HCT116 (cell line): ENCODE results near the gene GPT2. TPM values are rescaled to one million over a fixed set of nuclear protein-coding genes. Genes with fewer than 3 reads are reported as not detected.

Experiments used
- ATAC-seq: fragments of 200-7000 bp; cut with Tn5 transposase; 2 replicates; pipeline ENCODE4 v1.9.1; 2020; ENCODE audit warnings: mild to moderate bottlenecking, moderate library complexity
- BruUV-seq: library from RNA; stranded (reverse); fragments of 400-500 nt; replicated peaks from 2 replicates; lab custom pipeline; 2021; lab: Mats Ljungman, UMichigan
- CTCF ChIA-PET: fragments of 300-600 bp; sonication (Branson Sonifier 250); formaldehyde crosslinking; loops from one replicate; lab custom pipeline; 2021; ENCODE audit warnings: antibody characterized with exemption; lab: Charles Lee
- POLR2A ChIA-PET: fragments of 300-600, 350-600 bp; sonication (Branson Sonifier 250); formaldehyde crosslinking; loops from one replicate; lab custom pipeline; 2021; ENCODE audit warnings: antibody characterized with exemption; lab: Charles Lee
- RAD21 ChIA-PET, 2 experiments: fragments of 300-600 bp; sonication (Branson Sonifier 250); formaldehyde crosslinking; loops; one replicate each; lab custom pipeline; 2023; ENCODE audit warnings: low total read pairs in 2 of 2; ENCODE audit not compliant: uncharacterized antibody in 2 of 2, unreplicated experiment in 2 of 2, low non-redundant PET in 1 of 2; lab: Charles Lee
- DNase-seq: peaks from one replicate; pipeline ENCODE4 v3.0.0-alpha.2; 2010; ENCODE audit warnings: low read depth, low spot score
- H2AFZ ChIP-seq: fragments of 200-600 bp; shearing (Covaris generic), sonication (generic); 2 replicates; pipeline ENCODE4 v1.6.1; 2017; ENCODE audit warnings: low read depth, mixed run types, mixed read lengths, antibody characterized with exemption, low read length; ENCODE audit not compliant: poor library complexity, severe bottlenecking
- H3K27ac ChIP-seq: 2 replicates; pipeline ENCODE4 v1.5.1; 2012; ENCODE audit warnings: low read depth, low read length
- H3K27me3 ChIP-seq: fragments of 200-600 bp; sonication (generic); 2 replicates; pipeline ENCODE4 v1.6.1; 2016; ENCODE audit warnings: mixed run types, low read length, mixed read lengths; ENCODE audit not compliant: insufficient read depth
- H3K36me3 ChIP-seq, 2 experiments: fragments of 200-500 bp in 1 of 2; fragments of 200-600 bp in 1 of 2; sonication (Bioruptor generic) in 1 of 2; sonication (generic) in 1 of 2; 2 replicates each; pipeline versions ENCODE4 v1.5.1 to v1.6.1; 2014 to 2016; ENCODE audit warnings: low read length in 2 of 2, inconsistent platforms in 1 of 2, mixed read lengths in 1 of 2, mixed run types in 1 of 2; ENCODE audit not compliant: insufficient read depth in 2 of 2, control insufficient read depth in 1 of 2
- H3K4me1 ChIP-seq, 2 experiments: fragments of 200-600 bp in 1 of 2; sonication (generic) in 1 of 2; 2 replicates each; pipeline versions ENCODE4 v1.5.1 to v1.6.1; 2012 to 2017; ENCODE audit warnings: low read length in 2 of 2, inconsistent platforms in 1 of 2, mild to moderate bottlenecking in 1 of 2, mixed read lengths in 1 of 2, mixed run types in 1 of 2, moderate library complexity in 1 of 2; ENCODE audit not compliant: insufficient read depth in 2 of 2, control insufficient read depth in 1 of 2
- H3K4me2 ChIP-seq: fragments of 200-600 bp; sonication (generic); 2 replicates; pipeline ENCODE4 v1.6.1; 2017; ENCODE audit warnings: mixed run types, low read length, mixed read lengths
- H3K4me3 ChIP-seq, 2 experiments: fragments of 200-600 bp in 1 of 2; sonication (generic) in 1 of 2; replicated peaks in 1 of 2; 2 replicates each; pipeline ENCODE4 v1.5.1; 2011 to 2016; ENCODE audit warnings: low read length in 2 of 2, control low read depth in 1 of 2, low read depth in 1 of 2, mild to moderate bottlenecking in 1 of 2, mixed read lengths in 1 of 2, mixed run types in 1 of 2
- H3K79me2 ChIP-seq: fragments of 200-600 bp; sonication (generic); 2 replicates; pipeline ENCODE4 v1.6.1; 2017; ENCODE audit warnings: mild to moderate bottlenecking, mixed run types, low read length, moderate library complexity, mixed read lengths; ENCODE audit not compliant: insufficient read depth
- H3K9ac ChIP-seq: fragments of 200-600 bp; sonication (generic); 2 replicates; pipeline ENCODE4 v1.6.1; 2016; ENCODE audit warnings: low read length, mixed read lengths
- H3K9me2 ChIP-seq: fragments of 200-600 bp; sonication (generic), shearing (Covaris generic); 2 replicates; pipeline ENCODE4 v1.6.1; 2017; ENCODE audit warnings: mixed run types, mild to moderate bottlenecking, moderate library complexity; ENCODE audit not compliant: insufficient read depth
- H3K9me3 ChIP-seq, 2 experiments: fragments of 200-500 bp in 1 of 2; fragments of 200-600 bp in 1 of 2; sonication (Bioruptor generic) in 1 of 2; sonication (generic) in 1 of 2; 2 replicates each; pipeline ENCODE4 v1.6.1; 2014 to 2017; ENCODE audit warnings: low read length in 2 of 2, mixed read lengths in 2 of 2, inconsistent platforms in 1 of 2, low read depth in 1 of 2, mild to moderate bottlenecking in 1 of 2, mixed run types in 1 of 2, moderate library complexity in 1 of 2; ENCODE audit not compliant: control insufficient read depth in 1 of 2, insufficient read depth in 1 of 2
- H4K20me1 ChIP-seq: fragments of 200-600 bp; sonication (generic), shearing (Covaris generic); 2 replicates; pipeline ENCODE4 v1.6.1; 2017; ENCODE audit warnings: mixed run types, mild to moderate bottlenecking, moderate library complexity; ENCODE audit not compliant: insufficient read depth
- CEBPB ChIP-seq: IDR thresholded peaks from 2 replicates; pipeline ENCODE4 v1.6.1; 2012; ENCODE audit warnings: low read depth
- EGR1 ChIP-seq: IDR thresholded peaks from 2 replicates; pipeline ENCODE4 v1.6.1; 2012; ENCODE audit warnings: low read depth
- ELF1 ChIP-seq: IDR thresholded peaks from 2 replicates; pipeline ENCODE4 v1.6.1; 2012; ENCODE audit warnings: low read depth, borderline replicate concordance
- EZH2 ChIP-seq: fragments of 200-600 bp; sonication (generic); IDR thresholded peaks from 2 replicates; pipeline ENCODE4 v1.6.1; 2017; ENCODE audit warnings: antibody characterized with exemption, mixed run types
- EZH2phosphoT487 ChIP-seq: fragments of 200-600 bp; IDR thresholded peaks from 2 replicates; pipeline ENCODE4 v1.6.1; 2018; ENCODE audit warnings: antibody characterized with exemption, borderline replicate concordance
- FOSL1 ChIP-seq: IDR thresholded peaks from 2 replicates; pipeline ENCODE4 v1.6.1; 2012; ENCODE audit warnings: low read depth
- JUND ChIP-seq: IDR thresholded peaks from 2 replicates; pipeline ENCODE4 v1.6.1; 2012
- REST ChIP-seq: IDR thresholded peaks from 2 replicates; pipeline ENCODE4 v1.6.1; 2012; ENCODE audit warnings: low read depth
- SIN3A ChIP-seq: IDR thresholded peaks from 2 replicates; pipeline ENCODE4 v1.6.1; 2012; ENCODE audit warnings: low read depth
- SP1 ChIP-seq: IDR thresholded peaks from 2 replicates; pipeline ENCODE4 v1.6.1; 2012; ENCODE audit warnings: low read depth
- SRF ChIP-seq: IDR thresholded peaks from 2 replicates; pipeline ENCODE4 v1.6.1; 2012; ENCODE audit warnings: low read depth
- TCF7L2 ChIP-seq: IDR thresholded peaks from 2 replicates; pipeline ENCODE4 v1.7.0; 2011; ENCODE audit warnings: borderline replicate concordance, inconsistent platforms; ENCODE audit not compliant: insufficient read depth, insufficient read length; ENCODE audit errors: extremely low read depth
- YY1 ChIP-seq: IDR thresholded peaks from 2 replicates; pipeline ENCODE4 v1.6.1; 2011; ENCODE audit warnings: low read length, low read depth, moderate library complexity, mild to moderate bottlenecking; ENCODE audit not compliant: insufficient replicate concordance; ENCODE audit errors: extremely low read depth
- ZBTB33 ChIP-seq: IDR thresholded peaks from 2 replicates; pipeline ENCODE4 v1.6.1; 2011; ENCODE audit warnings: mild to moderate bottlenecking, low read length, moderate library complexity; ENCODE audit not compliant: insufficient replicate concordance; ENCODE audit errors: extremely low read depth
- ZFX ChIP-seq: fragments of 450-650 bp; IDR thresholded peaks from 2 replicates; pipeline ENCODE4 v1.6.1; 2017
- ZNF274 ChIP-seq: fragments of 200-500 bp; sonication (Bioruptor generic); IDR thresholded peaks from 2 replicates; pipeline ENCODE4 v1.6.1; 2014; ENCODE audit warnings: mild to moderate bottlenecking, low read depth, low read length, inconsistent platforms
- intact Hi-C: fragments of 100-400 bp; cut with micrococcal nuclease; formaldehyde crosslinking; loops from 2 replicates; pipeline ENCODE4 v1.10.0; 2022
- total RNA-seq: library from RNA; stranded (reverse); gene quantifications from one replicate; pipeline ENCODE4 v1.2.1, GENCODE V29; 2021; ENCODE audit not compliant: unreplicated experiment
- TF ChIP-seq, protein P1 (sequence below), 3 experiments: fragments of 200-600 bp in 1 of 3; sonication (generic) in 1 of 3; IDR thresholded peaks in 2 of 3; conservative IDR thresholded peaks in 1 of 3; 2 replicates each; pipeline ENCODE4 v1.5.1; 2012 to 2017; ENCODE audit warnings: low read depth in 2 of 3, low read length in 2 of 3, antibody characterized with exemption in 1 of 3, borderline replicate concordance in 1 of 3, control low read depth in 1 of 3, mild to moderate bottlenecking in 1 of 3, mixed read lengths in 1 of 3, mixed run types in 1 of 3, moderate library complexity in 1 of 3; ENCODE audit not compliant: insufficient read depth in 1 of 3
- TF ChIP-seq, protein P2 (sequence below): IDR thresholded peaks from 2 replicates; pipeline ENCODE4 v1.6.1; 2012

The GPT2 gene
- total RNA-seq, 1 experiment from 2014 or later: 50.6 TPM

DNA sequence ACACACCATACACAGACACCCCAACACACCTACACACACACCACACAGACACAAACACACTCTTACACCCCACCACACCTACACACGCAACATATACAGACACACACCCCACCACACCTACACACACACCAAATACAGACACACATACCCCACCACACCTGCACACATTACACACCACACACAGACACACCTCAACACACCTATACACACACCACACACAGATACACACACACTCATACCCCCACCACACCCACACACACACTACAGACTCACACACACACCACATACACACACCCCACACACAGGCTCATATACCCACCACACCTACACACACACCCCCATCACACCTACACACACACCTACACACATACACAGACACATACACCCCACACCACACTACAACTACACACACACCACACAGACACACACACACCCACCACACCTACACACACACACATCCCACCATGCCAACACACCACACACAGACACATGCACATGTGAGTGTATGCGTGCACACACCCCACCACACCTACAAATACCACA is 31.4 kb downstream of the GPT2 start (continued):
- no peak for TF ChIP-seq TCF7L2
- TF ChIP-seq CEBPB: no peak
- no peak for TF ChIP-seq SP1
- TF ChIP-seq EZH2: no peak

GRCh38 chr16:46916980-46917379 is 32.8 kb downstream of the GPT2 start:
- POLR2A ChIA-PET: no interaction called here
- ATAC-seq: peak; percentile 77
- H3K4me1 ChIP-seq: peaks cover 19 to 27% of the 10 kb centered on the region in 2 experiments
- no peak overlapping the region for H2AFZ ChIP-seq
- H3K9ac ChIP-seq: no peak overlapping the region
- CTCF ChIA-PET: interaction anchor here (0.6 to 1.2 kb wide), 2 partner anchors 9 to 63 kb away, joined by 3 to 7 read pairs; no protein-coding TSS in a partner anchor
- intact Hi-C loops: no loop called here
- H3K4me3 ChIP-seq: no peak overlapping the region
- H4K20me1 ChIP-seq: no peaks in the 10 kb centered on the region
- no peaks in the 10 kb centered on the region for H3K27me3 ChIP-seq
- H3K4me2 ChIP-seq: no peak overlapping the region
- no peaks in the 10 kb centered on the region for H3K79me2 ChIP-seq
- BruUV-seq: no TSS peak
- TF ChIP-seq ELF1 (no peak), YY1 (no peak), ZFX (no peak), SIN3A (no peak), JUND (no peak), EZH2phosphoT487 (no peak), REST (no peak), EGR1 (no peak), SP1 (no peak), FOSL1 (no peak), SRF (no peak), TCF7L2 (no peak), ZNF274 (no peak), ZBTB33 (no peak), EZH2 (no peak)
- TF ChIP-seq, protein P1, sequence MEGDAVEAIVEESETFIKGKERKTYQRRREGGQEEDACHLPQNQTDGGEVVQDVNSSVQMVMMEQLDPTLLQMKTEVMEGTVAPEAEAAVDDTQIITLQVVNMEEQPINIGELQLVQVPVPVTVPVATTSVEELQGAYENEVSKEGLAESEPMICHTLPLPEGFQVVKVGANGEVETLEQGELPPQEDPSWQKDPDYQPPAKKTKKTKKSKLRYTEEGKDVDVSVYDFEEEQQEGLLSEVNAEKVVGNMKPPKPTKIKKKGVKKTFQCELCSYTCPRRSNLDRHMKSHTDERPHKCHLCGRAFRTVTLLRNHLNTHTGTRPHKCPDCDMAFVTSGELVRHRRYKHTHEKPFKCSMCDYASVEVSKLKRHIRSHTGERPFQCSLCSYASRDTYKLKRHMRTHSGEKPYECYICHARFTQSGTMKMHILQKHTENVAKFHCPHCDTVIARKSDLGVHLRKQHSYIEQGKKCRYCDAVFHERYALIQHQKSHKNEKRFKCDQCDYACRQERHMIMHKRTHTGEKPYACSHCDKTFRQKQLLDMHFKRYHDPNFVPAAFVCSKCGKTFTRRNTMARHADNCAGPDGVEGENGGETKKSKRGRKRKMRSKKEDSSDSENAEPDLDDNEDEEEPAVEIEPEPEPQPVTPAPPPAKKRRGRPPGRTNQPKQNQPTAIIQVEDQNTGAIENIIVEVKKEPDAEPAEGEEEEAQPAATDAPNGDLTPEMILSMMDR (IDR thresholded peaks at IDR 0.05 in 2 of 3, conservative IDR thresholded peaks at IDR 0.05 in 1 of 3; ENCODE audit: borderline replicate concordance in 1 of 3, insufficient read depth in 1 of 3, low read depth in 2 of 3, low read length in 2 of 3): no peak
- TF ChIP-seq, protein P2, sequence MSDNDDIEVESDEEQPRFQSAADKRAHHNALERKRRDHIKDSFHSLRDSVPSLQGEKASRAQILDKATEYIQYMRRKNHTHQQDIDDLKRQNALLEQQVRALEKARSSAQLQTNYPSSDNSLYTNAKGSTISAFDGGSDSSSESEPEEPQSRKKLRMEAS: no peak
- DNase-seq: peak; percentile 2
- no peak overlapping the region for H3K27ac ChIP-seq
- no peaks in the 10 kb centered on the region; a peak in 2 of 4 replicates for H3K36me3 ChIP-seq
- no peaks in the 10 kb centered on the region for H3K9me3 ChIP-seq
- RAD21 ChIA-PET: no interaction called here
- no peaks in the 10 kb centered on the region for H3K9me2 ChIP-seq
